Measurements from ENCODE around the gene TNFRSF4.
A peak's percentile ranks its signal among the peaks of the same experiment; 100 is the strongest.
"Not testable (repeated sequence)": the region's sequence is repeated elsewhere in the genome, so short reads cannot be mapped to it uniquely, and the experiment has no call there.

TNFRSF4 gene

GRCh38 chr1:1202831-1203560 is 11.0 kb downstream of the TNFRSF4 start:
- no peak for DNase-seq (ENCODE audit: low read depth)

DNA sequence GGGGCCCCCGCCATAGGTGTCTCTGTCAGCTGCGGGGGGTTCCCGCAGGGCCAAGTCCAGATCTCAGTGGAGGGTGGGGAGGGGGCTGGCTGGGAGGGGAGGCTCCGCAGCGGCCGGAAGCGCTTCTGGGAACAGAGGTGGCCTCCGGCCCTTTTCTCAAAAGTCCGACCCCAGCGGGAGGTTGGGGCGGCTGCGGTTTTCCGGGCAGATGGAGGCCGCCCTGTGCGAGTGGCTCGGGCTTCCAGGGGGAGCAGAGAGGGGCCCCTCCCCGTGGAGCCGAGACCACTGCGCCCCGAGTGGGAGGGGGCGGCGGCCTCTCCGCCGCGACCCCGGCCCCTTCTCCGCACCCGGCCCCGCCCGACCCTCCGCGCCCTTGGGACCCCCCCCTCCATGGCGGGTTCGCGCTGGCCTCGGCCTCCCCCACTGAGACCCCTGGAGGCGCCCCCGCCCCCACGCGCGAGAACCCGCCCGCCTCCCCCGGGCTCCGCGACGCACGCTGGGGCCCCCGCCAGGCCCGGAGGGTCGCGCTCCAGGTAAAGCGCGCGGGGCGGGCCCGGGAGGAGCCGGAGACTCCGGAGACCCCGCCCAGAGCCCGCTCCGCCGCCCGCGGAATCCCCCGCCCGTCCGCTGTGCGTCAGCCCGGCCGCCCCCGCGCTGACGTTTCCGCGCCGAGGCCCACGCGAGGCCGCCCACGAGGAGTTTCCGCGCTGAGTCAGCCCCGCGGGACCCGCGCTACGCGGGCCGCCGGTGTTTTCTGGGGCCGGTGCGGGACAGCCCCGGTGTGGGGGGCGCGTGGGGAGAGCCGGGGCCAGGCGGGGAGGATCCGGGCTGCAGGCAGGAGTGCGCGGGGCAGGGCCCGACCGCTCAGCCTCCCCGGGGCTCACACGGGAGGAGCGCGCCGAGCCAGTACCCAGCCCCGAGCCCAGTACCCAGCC is 12.8 kb downstream of the TNFRSF4 start:
- peak; percentile 81 for DNase-seq (ENCODE audit: low read depth)

- no peak for DNase-seq (ENCODE audit: low read depth)
Measured at GRCh38 chr1:1199961-1200875, 13.7 kb downstream of the TNFRSF4 start.

GRCh38 chr1:1199141-1199960 is 14.6 kb downstream of the TNFRSF4 start:
- DNase-seq (ENCODE audit: low read depth) = no peak

- no peak for DNase-seq (ENCODE audit: low read depth)
Measured at GRCh38 chr1:1198423-1199140, 15.4 kb downstream of the TNFRSF4 start.

- no peak for DNase-seq (ENCODE audit: low read depth)
Measured at GRCh38 chr1:1197551-1198422, 16.2 kb downstream of the TNFRSF4 start.

GRCh38 chr1:1197188-1197500 is 16.8 kb downstream of the TNFRSF4 start:
- DNase-seq (ENCODE audit: low read depth) = no peak

DNA sequence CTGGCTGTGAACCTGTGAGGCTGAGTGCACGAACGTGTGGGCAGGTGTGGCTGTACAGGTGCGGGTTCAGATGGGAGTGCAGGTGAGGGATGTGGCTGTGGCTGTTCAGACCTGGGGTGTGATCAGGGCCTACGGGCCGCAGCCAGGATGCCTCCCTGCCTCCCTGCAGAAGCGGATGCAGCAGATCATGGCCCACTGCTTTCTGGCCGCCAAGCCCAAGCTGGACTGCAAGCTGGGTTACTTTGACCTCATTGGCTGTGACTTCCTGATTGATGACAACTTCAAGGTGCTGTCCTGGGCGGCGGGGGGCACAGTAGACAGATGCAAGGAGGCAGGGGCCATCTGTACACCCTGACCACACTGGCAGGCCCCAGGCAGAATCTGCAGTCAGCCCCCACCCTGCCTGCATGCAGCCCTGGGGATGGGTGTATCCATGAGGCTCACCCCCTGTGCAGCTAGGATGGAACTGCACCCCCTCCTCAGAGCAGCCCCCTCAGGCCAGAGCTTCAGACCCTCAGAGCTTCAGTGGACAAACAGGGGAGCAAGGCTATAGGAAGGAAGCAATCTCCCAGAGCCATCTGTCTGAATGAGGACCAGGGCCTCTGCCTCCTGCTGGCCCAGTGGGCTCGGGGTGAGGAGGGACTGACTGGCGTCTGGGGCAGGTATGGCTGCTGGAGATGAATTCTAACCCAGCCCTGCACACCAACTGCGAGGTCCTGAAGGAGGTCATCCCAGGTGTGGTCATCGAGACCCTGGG is 17.3 kb downstream of the TNFRSF4 start:
- DNase-seq (ENCODE audit: low read depth) = no peak

GRCh38 chr1:1195726-1196125 is 18.2 kb downstream of the TNFRSF4 start:
- DNase-seq (ENCODE audit: low read depth) = not testable (repeated sequence)

- no peak for DNase-seq (ENCODE audit: low read depth)
Measured at GRCh38 chr1:1194723-1195122, 19.2 kb downstream of the TNFRSF4 start.

GRCh38 chr1:1191734-1192133 is 22.2 kb downstream of the TNFRSF4 start:
- DNase-seq (ENCODE audit: low read depth) = no peak

GRCh38 chr1:1189111-1189510 is 24.8 kb downstream of the TNFRSF4 start:
- DNase-seq (ENCODE audit: low read depth) = no peak

- DNase-seq (ENCODE audit: low read depth) = no peak
Measured at GRCh38 chr1:1187938-1188337, 26.0 kb downstream of the TNFRSF4 start.

DNA sequence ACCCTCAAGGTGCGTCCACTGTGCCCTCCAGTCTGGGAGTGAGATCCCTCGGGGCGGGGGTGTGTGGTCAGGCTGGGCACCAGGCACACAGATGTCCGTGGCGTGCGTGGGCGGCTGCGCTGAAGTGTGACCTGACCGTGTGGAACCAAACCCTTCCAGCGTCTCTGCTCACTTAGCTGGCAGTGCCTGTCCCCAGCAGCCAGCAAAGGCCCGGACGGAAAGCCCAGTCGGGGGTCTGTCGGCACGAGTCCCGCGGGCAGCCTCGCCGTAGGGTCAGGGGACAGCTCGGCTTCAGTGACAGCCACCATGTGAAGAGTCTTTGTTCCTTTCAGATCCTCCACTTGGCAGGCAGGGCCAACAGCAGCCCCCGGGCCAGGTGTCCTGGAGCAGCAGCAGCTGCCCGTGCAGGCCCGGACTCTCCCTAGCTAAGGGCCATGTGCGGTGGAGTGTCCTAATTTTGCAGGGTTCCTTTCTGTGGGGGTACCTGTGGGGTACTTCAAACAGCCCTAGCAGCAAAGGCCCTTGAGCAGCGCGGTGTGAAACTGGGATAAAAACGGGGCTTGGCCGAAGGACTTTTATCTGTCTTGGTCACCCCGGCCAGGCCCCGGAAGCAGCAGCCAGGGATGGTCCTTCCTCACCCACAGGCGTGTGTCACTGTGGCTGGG is 28.7 kb downstream of the TNFRSF4 start:
- DNase-seq (ENCODE audit: low read depth) = no peak

DNA sequence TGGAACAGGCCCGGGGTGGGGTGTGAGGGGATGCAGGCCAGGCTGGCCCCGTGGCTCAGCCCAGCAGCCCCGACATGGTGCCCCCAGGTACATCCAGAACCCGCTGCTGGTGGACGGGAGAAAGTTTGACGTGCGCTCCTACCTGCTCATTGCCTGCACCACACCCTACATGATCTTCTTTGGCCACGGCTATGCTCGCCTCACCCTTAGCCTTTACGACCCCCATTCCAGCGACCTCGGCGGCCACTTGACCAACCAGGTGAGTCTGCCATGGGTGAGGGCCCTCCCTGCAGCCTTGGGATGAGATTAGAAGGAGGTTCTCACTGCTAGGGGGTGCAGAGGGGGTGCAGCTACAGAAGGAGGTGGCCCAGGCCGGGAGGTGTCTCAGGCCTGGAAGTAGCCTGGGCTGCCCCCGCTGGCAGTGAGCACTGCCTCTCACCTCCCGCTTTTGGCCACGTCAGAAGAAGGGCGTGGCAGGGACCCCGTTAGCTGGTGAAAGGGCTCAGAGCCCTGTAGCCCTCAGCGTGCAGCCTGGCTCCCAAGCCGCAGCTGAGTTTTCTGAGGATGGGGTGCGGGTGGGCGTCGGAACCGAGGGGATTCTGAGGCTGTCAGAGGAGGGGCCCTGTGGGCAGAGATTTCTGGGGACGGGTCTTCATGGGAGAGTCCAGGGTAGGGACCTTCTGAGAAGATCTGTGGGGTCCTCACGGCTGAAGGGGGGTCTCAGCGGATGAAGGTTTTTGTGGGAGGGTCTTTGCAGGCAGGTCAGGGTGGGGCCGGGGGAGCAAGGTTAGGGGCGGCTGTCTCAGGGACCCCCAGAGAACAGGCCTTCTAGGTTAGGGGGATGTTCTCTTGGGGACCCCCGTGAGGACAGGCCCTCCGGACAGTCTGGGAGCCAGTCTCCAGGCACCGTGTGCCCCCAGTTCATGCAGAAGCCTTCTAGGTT is 29.8 kb downstream of the TNFRSF4 start:
- no peak for DNase-seq (ENCODE audit: low read depth)

DNA sequence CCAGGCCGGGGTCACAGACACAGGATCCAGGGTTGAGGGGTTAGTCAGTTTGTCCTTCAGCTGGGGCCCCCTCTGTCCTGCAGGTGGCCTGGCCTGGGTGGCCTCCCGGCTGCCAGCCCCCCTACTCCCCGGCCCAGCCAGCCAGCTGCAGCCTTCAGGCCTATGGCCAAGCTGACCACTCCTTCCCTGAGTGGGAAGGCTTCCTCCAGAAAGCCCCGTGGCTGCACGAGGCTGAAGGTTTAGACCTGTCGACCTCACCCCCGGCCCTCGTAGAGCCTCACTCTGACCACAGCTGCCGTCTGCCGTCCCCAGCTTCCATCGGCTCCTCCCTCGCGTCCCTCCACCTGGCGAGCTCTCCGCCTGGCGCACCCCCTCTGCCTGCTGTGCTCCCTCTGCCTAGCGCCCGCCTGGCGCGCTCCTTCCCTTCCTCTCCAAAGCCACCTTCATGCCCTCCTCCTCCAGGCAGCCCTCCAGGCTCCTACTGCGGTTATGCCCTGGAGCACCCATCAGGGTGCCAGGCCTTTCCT is 30.7 kb downstream of the TNFRSF4 start:
- no peak for DNase-seq (ENCODE audit: low read depth)

Measured in stimulated activated CD8-positive, alpha-beta memory T cell treated with anti-CD3 and anti-CD28 coated beads, Interleukin-12 subunit alpha, Interleukin-12 subunit beta, amount 100 ng/mL, for 1 hour (primary cell).